Coronary artery (tissue), 2 donors: Measurements from ENCODE around the gene CFAP299.
A peak's percentile ranks its signal among the peaks of the same experiment; 100 is the strongest.

Experiments used
- DNase-seq: peaks from one replicate; pipeline ENCODE4 v3.0.0-alpha.2; 2017; ENCODE audit warnings: low spot score
- H3K27ac ChIP-seq, 2 donors: fragments of 200-600 bp; sonication (generic); one replicate each; pipeline ENCODE4 v1.5.1; 2016 to 2019
- H3K4me3 ChIP-seq: fragments of 200-600 bp; sonication (generic); 2 replicates; pipeline ENCODE4 v1.5.1; 2016; ENCODE audit warnings: mild to moderate bottlenecking, moderate library complexity
- CTCF ChIP-seq: fragments of 200-600 bp; sonication (generic); IDR thresholded peaks from one replicate; pipeline ENCODE4 v1.5.1; 2019; ENCODE audit warnings: antibody characterized with exemption

The CFAP299 gene

DNA sequence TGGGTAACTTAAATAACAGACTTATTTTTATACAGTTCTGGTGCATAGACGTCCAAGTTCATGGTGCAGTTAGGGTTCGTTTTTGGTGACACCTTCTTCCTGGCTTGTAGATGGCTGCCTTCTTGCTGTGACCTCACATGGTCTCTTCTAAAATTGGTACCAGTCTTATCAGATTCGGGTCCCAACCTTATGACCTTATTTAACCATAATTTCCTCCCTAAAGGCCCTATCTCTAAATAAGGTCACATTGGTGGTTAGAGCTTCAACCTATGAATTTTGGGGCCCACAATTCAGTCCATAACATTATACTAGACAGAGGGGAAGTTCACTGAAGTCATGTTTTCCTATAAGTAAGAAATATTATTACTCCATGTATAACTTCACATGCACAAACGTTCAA, 128.0 kb downstream of the CFAP299 start:
- no peak for DNase-seq
- no peak for TF ChIP-seq CTCF
- no peak overlapping the region for H3K27ac ChIP-seq
- no peak overlapping the region for H3K4me3 ChIP-seq

- DNase-seq: no peak
- no peak overlapping the region for H3K27ac ChIP-seq
- TF ChIP-seq CTCF: no peak
These were observed 129.7 kb downstream of the CFAP299 start for GRCh38 chr4:80465238-80465637.

GRCh38 chr4:80465736-80466135, 130.2 kb downstream of the CFAP299 start:
- no peak overlapping the region for H3K27ac ChIP-seq
- no peak overlapping the region for H3K4me3 ChIP-seq
- DNase-seq: no peak
- no peak for TF ChIP-seq CTCF

More at GRCh38 chr4:80465238-80465637, 129.7 kb downstream of the CFAP299 start:
- no peak overlapping the region for H3K4me3 ChIP-seq

- H3K4me3 ChIP-seq: no peak overlapping the region
- TF ChIP-seq CTCF: no peak
- no peak for DNase-seq
- no peak overlapping the region for H3K27ac ChIP-seq
These were observed 131.1 kb downstream of the CFAP299 start for GRCh38 chr4:80466618-80467017.

DNA sequence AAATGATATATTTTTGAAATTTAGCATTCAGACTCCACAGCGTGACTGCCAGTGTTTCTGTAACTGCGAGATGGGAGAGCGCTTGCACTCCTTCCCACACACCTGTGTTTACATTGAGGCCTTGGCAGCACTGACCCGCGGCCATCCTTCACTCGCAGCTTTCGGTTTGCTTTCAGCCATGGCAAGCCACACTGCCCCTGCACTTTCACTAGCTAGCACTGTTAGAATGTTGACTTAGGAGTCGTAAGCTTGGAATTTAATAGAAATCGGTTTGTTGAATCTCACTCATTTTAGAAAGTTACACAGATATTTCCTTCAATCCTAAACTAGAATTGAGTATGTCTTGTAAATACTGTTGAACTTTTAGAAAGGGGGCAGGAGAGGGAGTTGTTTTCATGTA, 136.2 kb downstream of the CFAP299 start:
- no peak for DNase-seq
- Histone ChIP-seq H3K4me3 (peak overlapping the region; percentile 30), H3K27ac (no peak overlapping the region)
- no peak for TF ChIP-seq CTCF

GRCh38 chr4:80475236-80475635, 139.7 kb downstream of the CFAP299 start:
- no peak for TF ChIP-seq CTCF
- Histone ChIP-seq H3K4me3 (no peak overlapping the region), H3K27ac (no peak overlapping the region)
- no peak for DNase-seq

- no peak overlapping the region for H3K27ac ChIP-seq
- no peak overlapping the region for H3K4me3 ChIP-seq
- no peak for DNase-seq
- TF ChIP-seq CTCF: no peak
These were observed 140.3 kb downstream of the CFAP299 start for GRCh38 chr4:80475798-80476197.
